Loucy (cell line): ENCODE results near the gene C3orf33.
A peak's percentile ranks its signal among the peaks of the same experiment; 100 is the strongest.

Experiments used
- H2AFZ ChIP-seq: fragments of 200-600 bp; sonication (generic); 2 replicates; pipeline ENCODE4 v1.6.0; 2016; ENCODE audit warnings: antibody characterized with exemption, mild to moderate bottlenecking, low read length, moderate library complexity
- H3F3A ChIP-seq: fragments of 200-600 bp; 2 replicates; pipeline ENCODE4 v1.6.0; 2016; ENCODE audit warnings: antibody characterized with exemption, low read depth, mild to moderate bottlenecking
- H3K27me3 ChIP-seq: fragments of 200-600 bp; sonication (generic); 2 replicates; pipeline ENCODE4 v1.6.1; 2014; ENCODE audit warnings: low read length, mild to moderate bottlenecking; ENCODE audit not compliant: insufficient read depth, poor library complexity, severe bottlenecking
- H3K36me3 ChIP-seq: fragments of 200-600 bp; sonication (generic); 2 replicates; pipeline ENCODE4 v1.6.1; 2016; ENCODE audit warnings: low read length; ENCODE audit not compliant: insufficient read depth
- H3K4me1 ChIP-seq: fragments of 200-600 bp; sonication (generic); 2 replicates; pipeline ENCODE4 v1.5.1; 2014; ENCODE audit warnings: low read length, mild to moderate bottlenecking; ENCODE audit not compliant: insufficient read depth, poor library complexity, severe bottlenecking
- H3K4me2 ChIP-seq: fragments of 200-600 bp; sonication (generic); 2 replicates; pipeline ENCODE4 v1.6.0; 2014; ENCODE audit warnings: antibody characterized with exemption, low read length, low read depth, mild to moderate bottlenecking; ENCODE audit not compliant: poor library complexity, severe bottlenecking
- H3K4me3 ChIP-seq: fragments of 200-600 bp; sonication (generic); 2 replicates; pipeline ENCODE4 v1.5.1; 2014; ENCODE audit warnings: low read length, mild to moderate bottlenecking, mixed read lengths; ENCODE audit not compliant: poor library complexity, severe bottlenecking
- H3K79me2 ChIP-seq: fragments of 200-600 bp; sonication (generic); 2 replicates; pipeline ENCODE4 v1.6.1; 2014; ENCODE audit warnings: low read length; ENCODE audit not compliant: insufficient read depth
- H3K9ac ChIP-seq: fragments of 200-600 bp; sonication (generic); 2 replicates; pipeline ENCODE4 v1.6.0; 2014; ENCODE audit warnings: mild to moderate bottlenecking, low read depth, low read length, moderate library complexity; ENCODE audit not compliant: poor library complexity, severe bottlenecking
- H3K9me2 ChIP-seq: fragments of 200-600 bp; sonication (generic); replicated peaks from 2 replicates; pipeline ENCODE4 v1.6.1; 2016; ENCODE audit warnings: low read depth, low read length, mixed read lengths
- H3K9me3 ChIP-seq: fragments of 200-600 bp; sonication (generic); 2 replicates; pipeline ENCODE4 v1.6.1; 2014; ENCODE audit warnings: mild to moderate bottlenecking, antibody characterized with exemption, low read length, low read depth; ENCODE audit not compliant: insufficient read depth
- H4K20me1 ChIP-seq: fragments of 200-600 bp; sonication (generic); 2 replicates; pipeline ENCODE4 v1.6.0; 2014; ENCODE audit warnings: antibody characterized with exemption, low read length, mild to moderate bottlenecking; ENCODE audit not compliant: insufficient read depth, poor library complexity, severe bottlenecking
- EZH2phosphoT487 ChIP-seq: fragments of 200-600 bp; IDR thresholded peaks from 2 replicates; pipeline ENCODE4 v1.6.1; 2018; ENCODE audit warnings: antibody characterized with exemption, mild to moderate bottlenecking, moderate library complexity, borderline replicate concordance
- TF ChIP-seq, protein P1 (sequence below): fragments of 200-600 bp; sonication (generic); conservative IDR thresholded peaks from 2 replicates; pipeline ENCODE4 v1.5.1; 2014; ENCODE audit warnings: mild to moderate bottlenecking, antibody characterized with exemption, low read length

Gene C3orf33

DNA sequence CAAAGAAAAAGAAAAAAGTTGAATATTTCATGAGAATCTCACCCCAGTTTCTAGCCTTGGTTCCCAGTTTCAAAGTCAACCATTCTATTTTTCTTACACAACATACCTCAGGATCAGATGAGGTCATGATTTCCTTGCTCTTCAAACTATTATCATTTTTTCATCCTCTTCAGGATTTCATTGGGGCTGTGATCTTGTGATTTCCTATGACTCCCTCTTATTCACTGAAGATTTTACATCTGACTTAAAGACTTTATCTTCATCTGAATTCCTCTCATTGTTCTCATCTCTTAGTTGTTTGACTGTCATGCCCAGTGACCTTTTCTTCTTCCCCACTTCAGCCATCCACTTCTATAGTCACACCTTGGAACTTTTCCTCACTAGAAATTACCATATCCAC is 3.1 kb upstream of the C3orf33 start:
- TF ChIP-seq, protein P1, sequence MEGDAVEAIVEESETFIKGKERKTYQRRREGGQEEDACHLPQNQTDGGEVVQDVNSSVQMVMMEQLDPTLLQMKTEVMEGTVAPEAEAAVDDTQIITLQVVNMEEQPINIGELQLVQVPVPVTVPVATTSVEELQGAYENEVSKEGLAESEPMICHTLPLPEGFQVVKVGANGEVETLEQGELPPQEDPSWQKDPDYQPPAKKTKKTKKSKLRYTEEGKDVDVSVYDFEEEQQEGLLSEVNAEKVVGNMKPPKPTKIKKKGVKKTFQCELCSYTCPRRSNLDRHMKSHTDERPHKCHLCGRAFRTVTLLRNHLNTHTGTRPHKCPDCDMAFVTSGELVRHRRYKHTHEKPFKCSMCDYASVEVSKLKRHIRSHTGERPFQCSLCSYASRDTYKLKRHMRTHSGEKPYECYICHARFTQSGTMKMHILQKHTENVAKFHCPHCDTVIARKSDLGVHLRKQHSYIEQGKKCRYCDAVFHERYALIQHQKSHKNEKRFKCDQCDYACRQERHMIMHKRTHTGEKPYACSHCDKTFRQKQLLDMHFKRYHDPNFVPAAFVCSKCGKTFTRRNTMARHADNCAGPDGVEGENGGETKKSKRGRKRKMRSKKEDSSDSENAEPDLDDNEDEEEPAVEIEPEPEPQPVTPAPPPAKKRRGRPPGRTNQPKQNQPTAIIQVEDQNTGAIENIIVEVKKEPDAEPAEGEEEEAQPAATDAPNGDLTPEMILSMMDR: no peak
- no peak for TF ChIP-seq EZH2phosphoT487

DNA sequence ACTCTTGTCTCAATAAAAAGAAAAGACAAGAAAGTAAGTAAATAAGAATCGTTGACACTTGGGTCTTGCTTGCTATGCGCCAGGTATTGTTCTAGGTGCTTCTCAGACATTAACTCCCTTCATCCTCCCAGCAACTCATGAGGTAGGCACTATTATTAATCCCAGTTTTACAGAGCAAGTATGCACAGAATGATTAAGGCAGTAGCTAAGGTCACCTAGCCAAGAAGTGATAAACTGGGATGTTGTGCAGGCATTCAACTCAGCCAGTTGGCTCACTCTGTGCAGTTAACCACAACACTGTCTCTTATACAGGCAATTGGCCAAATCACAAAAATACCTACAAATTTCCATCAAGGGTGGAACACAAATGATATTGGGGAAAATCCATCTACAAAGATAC is 1.7 kb upstream of the C3orf33 start:
- Histone ChIP-seq H3K36me3 (no peaks in the 10 kb centered on the region), H3K4me1 (peaks cover 17% of the 10 kb centered on the region), H3K9me3 (no peaks in the 10 kb centered on the region), H3K79me2 (no peaks in the 10 kb centered on the region), H3K4me3 (no peak overlapping the region), H2AFZ (no peak overlapping the region), H4K20me1 (no peaks in the 10 kb centered on the region), H3K9me2 (no peaks in the 10 kb centered on the region), H3K27me3 (no peaks in the 10 kb centered on the region), H3F3A (no peaks in the 10 kb centered on the region), H3K4me2 (no peak overlapping the region), H3K9ac (no peak overlapping the region)
- no peak for TF ChIP-seq EZH2phosphoT487
- TF ChIP-seq, protein P1: no peak

More for the DNA sequence above, 3.1 kb upstream of the C3orf33 start:
- Histone ChIP-seq H3K4me1 (peaks cover 17% of the 10 kb centered on the region), H3K36me3 (no peaks in the 10 kb centered on the region), H3K4me2 (no peak overlapping the region), H3K9me2 (no peaks in the 10 kb centered on the region), H3K9ac (no peak overlapping the region), H2AFZ (no peak overlapping the region), H3F3A (no peaks in the 10 kb centered on the region), H4K20me1 (no peaks in the 10 kb centered on the region), H3K79me2 (no peaks in the 10 kb centered on the region), H3K27me3 (no peaks in the 10 kb centered on the region), H3K4me3 (no peak overlapping the region), H3K9me3 (no peaks in the 10 kb centered on the region)

DNA sequence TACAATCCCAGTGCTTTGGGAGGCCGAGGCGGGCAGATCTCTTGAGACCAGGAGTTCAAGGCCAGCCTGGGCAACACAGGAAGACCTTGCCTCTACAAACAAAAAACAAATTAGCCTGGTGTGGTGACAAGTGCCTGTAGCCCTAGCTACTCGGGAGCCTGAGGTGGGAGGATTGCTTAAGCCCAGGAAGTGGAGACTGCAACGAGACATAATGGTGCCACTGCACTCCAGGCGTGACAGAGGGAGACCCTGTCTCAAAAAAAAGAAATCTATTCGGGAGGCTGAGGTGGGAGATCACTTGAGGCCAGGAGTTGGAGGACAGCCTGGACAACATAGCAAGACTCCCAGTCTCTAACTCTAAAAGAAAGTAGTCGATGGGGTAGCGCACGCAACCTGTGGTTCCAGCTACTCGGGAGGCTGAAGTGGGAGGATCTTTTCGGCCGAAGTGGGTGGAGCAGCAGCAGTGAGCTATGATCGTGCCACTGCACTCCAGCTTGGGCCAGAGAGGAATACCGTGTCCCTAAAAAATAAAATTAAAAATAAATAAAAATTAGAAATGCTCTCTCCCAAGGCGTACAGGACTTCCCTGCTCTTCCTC is 775 bp downstream of the C3orf33 start:
- Histone ChIP-seq H3K9ac (peak overlapping the region; percentile 97), H3K27me3 (no peaks in the 10 kb centered on the region), H3K9me3 (no peaks in the 10 kb centered on the region), H3K4me2 (peak overlapping the region; percentile 88), H3F3A (no peaks in the 10 kb centered on the region), H3K79me2 (no peaks in the 10 kb centered on the region), H4K20me1 (no peaks in the 10 kb centered on the region), H3K4me1 (peaks cover 17% of the 10 kb centered on the region), H3K4me3 (peak overlapping the region; percentile 99), H3K9me2 (no peaks in the 10 kb centered on the region), H3K36me3 (no peaks in the 10 kb centered on the region), H2AFZ (peak overlapping the region; percentile 100)
- TF ChIP-seq, protein P1: no peak
- TF ChIP-seq EZH2phosphoT487: no peak
